WTC11 (cell line): ENCODE results near the gene SYT1.

Experiments used
- CTCF ChIP-seq: fragments of 200-600 bp; IDR thresholded peaks from 2 replicates; pipeline ENCODE4 v1.8.0; 2022; ENCODE audit warnings: antibody characterized with exemption
- ESRRA ChIP-seq: sonication (generic); formaldehyde crosslinking; IDR thresholded peaks from 2 replicates; pipeline ENCODE4 v1.8.1; 2022; ENCODE audit warnings: mild to moderate bottlenecking, missing genetic modification reagents, borderline replicate concordance
- KAT7 ChIP-seq: sonication (generic); formaldehyde crosslinking; IDR thresholded peaks from 2 replicates; pipeline ENCODE4 v1.8.1; 2023; ENCODE audit warnings: missing genetic modification reagents, mild to moderate bottlenecking, borderline replicate concordance
- MLX ChIP-seq: sonication (generic); formaldehyde crosslinking; IDR thresholded peaks from 2 replicates; pipeline ENCODE4 v1.8.1; 2023; ENCODE audit warnings: mild to moderate bottlenecking, missing genetic modification reagents, moderate library complexity
- SMAD3 ChIP-seq: sonication (generic); formaldehyde crosslinking; IDR thresholded peaks from 2 replicates; pipeline ENCODE4 v1.8.0; 2022; ENCODE audit warnings: missing genetic modification reagents, mild to moderate bottlenecking, borderline replicate concordance
- SOX15 ChIP-seq: fragments of 250-450 bp; sonication (Bioruptor Pico); IDR thresholded peaks from 2 replicates; pipeline ENCODE4 v1.9.0; 2021; ENCODE audit warnings: mild to moderate bottlenecking
- SP1 ChIP-seq: sonication (generic); formaldehyde crosslinking; conservative IDR thresholded peaks from 2 replicates; pipeline ENCODE4 v1.8.1; 2022; ENCODE audit warnings: missing genetic modification reagents
- ZMAT4 ChIP-seq: fragments of 250-450 bp; sonication (Bioruptor Pico); IDR thresholded peaks from 2 replicates; pipeline ENCODE4 v1.9.0; 2021; ENCODE audit warnings: mild to moderate bottlenecking
- ZNF317 ChIP-seq: sonication (generic); formaldehyde crosslinking; IDR thresholded peaks from 2 replicates; pipeline ENCODE4 v1.8.1; 2023; ENCODE audit warnings: low read depth, mild to moderate bottlenecking, moderate library complexity, missing genetic modification reagents, borderline replicate concordance
- TF ChIP-seq, protein P1 (sequence below): sonication (generic); formaldehyde crosslinking; IDR thresholded peaks from 2 replicates; pipeline ENCODE4 v1.8.1; 2023; ENCODE audit warnings: mild to moderate bottlenecking, missing genetic modification reagents, moderate library complexity
- TF ChIP-seq, protein P2 (sequence below): sonication (generic); formaldehyde crosslinking; IDR thresholded peaks from 2 replicates; pipeline ENCODE4 v1.8.0; 2022; ENCODE audit warnings: mild to moderate bottlenecking, missing genetic modification reagents
- TF ChIP-seq, protein P3 (sequence below): sonication (generic); formaldehyde crosslinking; IDR thresholded peaks from 2 replicates; pipeline ENCODE4 v1.8.1; 2022; ENCODE audit warnings: low read depth, missing genetic modification reagents, borderline replicate concordance

- TF ChIP-seq ESRRA (CRISPR knock-in tag) (no peak), ZNF317 (CRISPR knock-in tag) (no peak), MLX (CRISPR knock-in tag) (no peak), SP1 (CRISPR knock-in tag) (no peak), CTCF (no peak), ZMAT4 (CRISPR knock-in tag) (no peak), SOX15 (no peak), SMAD3 (CRISPR knock-in tag) (no peak), KAT7 (CRISPR knock-in tag) (no peak)
- TF ChIP-seq, protein P1, sequence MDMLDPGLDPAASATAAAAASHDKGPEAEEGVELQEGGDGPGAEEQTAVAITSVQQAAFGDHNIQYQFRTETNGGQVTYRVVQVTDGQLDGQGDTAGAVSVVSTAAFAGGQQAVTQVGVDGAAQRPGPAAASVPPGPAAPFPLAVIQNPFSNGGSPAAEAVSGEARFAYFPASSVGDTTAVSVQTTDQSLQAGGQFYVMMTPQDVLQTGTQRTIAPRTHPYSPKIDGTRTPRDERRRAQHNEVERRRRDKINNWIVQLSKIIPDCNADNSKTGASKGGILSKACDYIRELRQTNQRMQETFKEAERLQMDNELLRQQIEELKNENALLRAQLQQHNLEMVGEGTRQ (CRISPR knock-in tag), result no peak
- TF ChIP-seq, protein P2, sequence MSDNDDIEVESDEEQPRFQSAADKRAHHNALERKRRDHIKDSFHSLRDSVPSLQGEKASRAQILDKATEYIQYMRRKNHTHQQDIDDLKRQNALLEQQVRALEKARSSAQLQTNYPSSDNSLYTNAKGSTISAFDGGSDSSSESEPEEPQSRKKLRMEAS, result no peak
- TF ChIP-seq, protein P3, sequence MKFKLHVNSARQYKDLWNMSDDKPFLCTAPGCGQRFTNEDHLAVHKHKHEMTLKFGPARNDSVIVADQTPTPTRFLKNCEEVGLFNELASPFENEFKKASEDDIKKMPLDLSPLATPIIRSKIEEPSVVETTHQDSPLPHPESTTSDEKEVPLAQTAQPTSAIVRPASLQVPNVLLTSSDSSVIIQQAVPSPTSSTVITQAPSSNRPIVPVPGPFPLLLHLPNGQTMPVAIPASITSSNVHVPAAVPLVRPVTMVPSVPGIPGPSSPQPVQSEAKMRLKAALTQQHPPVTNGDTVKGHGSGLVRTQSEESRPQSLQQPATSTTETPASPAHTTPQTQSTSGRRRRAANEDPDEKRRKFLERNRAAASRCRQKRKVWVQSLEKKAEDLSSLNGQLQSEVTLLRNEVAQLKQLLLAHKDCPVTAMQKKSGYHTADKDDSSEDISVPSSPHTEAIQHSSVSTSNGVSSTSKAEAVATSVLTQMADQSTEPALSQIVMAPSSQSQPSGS (CRISPR knock-in tag), result no peak
Measured at GRCh38 chr12:79299447-79300198, 435.0 kb downstream of the SYT1 start.
